K562 (cell line): ENCODE measurements around the gene SLCO3A1. TPM values are rescaled to one million over a fixed set of nuclear protein-coding genes. Genes with fewer than 3 reads are reported as not detected.

Source experiments
- ATAC-seq: fragments of 200-7000 bp; cut with Tn5 transposase; 3 replicates; pipeline ENCODE4 v1.9.1; 2020; ENCODE audit warnings: moderate library complexity
- BruUV-seq: library from RNA; stranded (reverse); fragments of 400-500 nt; replicated peaks from 2 replicates; lab custom pipeline; 2021; lab: Mats Ljungman, UMichigan
- CTCF ChIA-PET: fragments of 300-600 bp; formaldehyde crosslinking; extraction: SDS; loops from one replicate; lab custom pipeline; 2021; ENCODE audit warnings: low intra/inter-chr PET ratio; lab: Yijun Ruan, JAX
- POLR2A ChIA-PET: fragments of 300-600, 350-650 bp; sonication (Branson Sonifier 250); formaldehyde crosslinking; extraction: SDS; loops from one replicate; lab custom pipeline; 2021; ENCODE audit warnings: antibody characterized with exemption, inconsistent platforms; lab: Yijun Ruan, JAX
- DNase-seq, 4 experiments: peaks; one replicate each; pipeline versions ENCODE4 v3.0.0 to v3.0.0-alpha.2; 2011 to 2018; ENCODE audit warnings: low spot score in 3 of 4, mixed read lengths in 3 of 4; ENCODE audit errors: extremely low read depth in 1 of 4
- FAIRE-seq: peaks from 2 replicates; lab custom pipeline; 2011; peaks lifted over from hg19 to GRCh38; lab: Jason Lieb, UNC
- H2AFZ ChIP-seq: 2 replicates; pipeline ENCODE4 v1.6.0; 2011; ENCODE audit warnings: low read depth, low read length, control low read depth, inconsistent platforms
- H3K27ac ChIP-seq: fragments of 200-600 bp; 3 replicates; pipeline ENCODE4 v1.8.0; 2011; ENCODE audit warnings: low read depth, mild to moderate bottlenecking, control low read depth, inconsistent platforms, low read length, moderate library complexity, mixed read lengths; ENCODE audit errors: extremely low read depth
- H3K27me3 ChIP-seq, 2 experiments: fragments of 300-600 bp in 1 of 2; 2 replicates in 1 of 2; 3 replicates in 1 of 2; pipeline versions ENCODE4 v1.6.0 to v1.8.0; 2011; ENCODE audit warnings: inconsistent platforms in 2 of 2, low read length in 2 of 2, mild to moderate bottlenecking in 1 of 2, mixed read lengths in 1 of 2, moderate library complexity in 1 of 2; ENCODE audit not compliant: control insufficient read depth in 2 of 2, insufficient read depth in 2 of 2
- H3K36me3 ChIP-seq: fragments of 300-600 bp; 3 replicates; pipeline ENCODE4 v1.8.0; 2011; ENCODE audit warnings: mild to moderate bottlenecking, low read length, inconsistent platforms; ENCODE audit not compliant: control insufficient read depth, insufficient read depth
- H3K4me1 ChIP-seq, 2 experiments: fragments of 200-600 bp in 1 of 2; replicated peaks in 1 of 2; 2 replicates in 1 of 2; 3 replicates in 1 of 2; pipeline versions ENCODE4 v1.5.1 to v1.8.0; 2011; ENCODE audit warnings: inconsistent platforms in 2 of 2, low read length in 2 of 2, mild to moderate bottlenecking in 1 of 2, mixed read lengths in 1 of 2, moderate library complexity in 1 of 2; ENCODE audit not compliant: control insufficient read depth in 2 of 2, insufficient read depth in 2 of 2
- H3K4me2 ChIP-seq: 2 replicates; pipeline ENCODE4 v1.6.1; 2011; ENCODE audit warnings: low read length, control low read depth, inconsistent platforms, mixed read lengths; ENCODE audit not compliant: insufficient read depth
- H3K4me3 ChIP-seq: fragments of 200-600 bp; sonication (generic), shearing (Covaris generic); 2 replicates; pipeline ENCODE4 v1.5.1; 2016; ENCODE audit warnings: control low read depth, inconsistent platforms
- H3K79me2 ChIP-seq: fragments of 200-600 bp; 3 replicates; pipeline ENCODE4 v1.8.0; 2011; ENCODE audit warnings: low read length, inconsistent platforms; ENCODE audit not compliant: control insufficient read depth, insufficient read depth
- H3K9ac ChIP-seq, 2 experiments: 2 replicates each; pipeline versions ENCODE4 v1.6.0 to v1.6.1; 2011; ENCODE audit warnings: low read depth in 2 of 2, low read length in 2 of 2, control low read depth in 1 of 2, inconsistent platforms in 1 of 2, mild to moderate bottlenecking in 1 of 2, mixed read lengths in 1 of 2; ENCODE audit not compliant: insufficient read depth in 1 of 2
- H3K9me1 ChIP-seq: one replicate; pipeline ENCODE4 v1.6.0; 2011; ENCODE audit warnings: inconsistent platforms, mild to moderate bottlenecking, low read length, moderate library complexity; ENCODE audit not compliant: control insufficient read depth, insufficient read depth
- H3K9me3 ChIP-seq: replicated peaks from 2 replicates; pipeline ENCODE4 v1.5.1; 2011; ENCODE audit warnings: low read depth, low read length, inconsistent platforms; ENCODE audit not compliant: control insufficient read depth, insufficient read depth
- H4K20me1 ChIP-seq: replicated peaks from 2 replicates; pipeline ENCODE4 v1.6.1; 2011; ENCODE audit warnings: low read length, inconsistent platforms, mixed read lengths; ENCODE audit not compliant: control insufficient read depth, insufficient read depth
- ATF7 ChIP-seq: fragments of 450-650 bp; IDR thresholded peaks from 2 replicates; pipeline ENCODE4 v1.7.1; 2014; ENCODE audit warnings: mild to moderate bottlenecking, moderate library complexity
- CLOCK ChIP-seq: fragments of 250-450 bp; sonication (Bioruptor Pico); IDR thresholded peaks from 2 replicates; pipeline ENCODE4 v1.4.0; 2020; ENCODE audit warnings: mild to moderate bottlenecking, moderate library complexity, borderline replicate concordance
- DEAF1 ChIP-seq: fragments of 450-650 bp; formaldehyde crosslinking; IDR thresholded peaks from 2 replicates; pipeline ENCODE4 v1.4.0; 2020; ENCODE audit warnings: mild to moderate bottlenecking, moderate library complexity
- HMG20B ChIP-seq: fragments of 250-450 bp; sonication (Bioruptor Pico); IDR thresholded peaks from 2 replicates; pipeline ENCODE4 v1.5.0; 2021; ENCODE audit warnings: mild to moderate bottlenecking
- KDM4B ChIP-seq, 2 experiments: fragments of 450-650 bp in 1 of 2; sonication (generic) in 1 of 2; IDR thresholded peaks; 2 replicates each; pipeline ENCODE4 v1.6.1; 2016 to 2017; ENCODE audit warnings: borderline replicate concordance in 2 of 2, antibody characterized with exemption in 1 of 2, low read depth in 1 of 2, mild to moderate bottlenecking in 1 of 2
- PHF8 ChIP-seq: fragments of 200-600 bp; sonication (generic); IDR thresholded peaks from 2 replicates; pipeline ENCODE4 v1.6.1; 2012; ENCODE audit warnings: mixed run types, mild to moderate bottlenecking, inconsistent platforms, low read length, moderate library complexity, borderline replicate concordance
- POLR3A ChIP-seq: IDR thresholded peaks from 2 replicates; pipeline ENCODE4 v1.6.1; 2011; ENCODE audit warnings: borderline replicate concordance, mild to moderate bottlenecking, moderate library complexity; ENCODE audit not compliant: insufficient read length, insufficient read depth; ENCODE audit errors: extremely low read depth
- SFPQ ChIP-seq: fragments of 200-400 bp; formaldehyde crosslinking; IDR thresholded peaks from 2 replicates; pipeline ENCODE4 v1.6.1; 2017; ENCODE audit warnings: mild to moderate bottlenecking, low read depth, low read length, moderate library complexity
- TCF15 ChIP-seq: fragments of 250-450 bp; sonication (Bioruptor Pico); IDR thresholded peaks from 2 replicates; pipeline ENCODE4 v1.8.0; 2022; ENCODE audit warnings: moderate library complexity, mild to moderate bottlenecking, inconsistent platforms
- U2AF1 ChIP-seq: fragments of 200-400 bp; formaldehyde crosslinking; optimal IDR thresholded peaks from 2 replicates; pipeline ENCODE3; 2017; ENCODE audit warnings: mild to moderate bottlenecking, low read depth, low read length, moderate library complexity
- ZKSCAN3 ChIP-seq: fragments of 250-450 bp; sonication (Bioruptor Pico); IDR thresholded peaks from 2 replicates; pipeline ENCODE4 v1.4.0; 2020
- ZNF431 ChIP-seq: sonication (generic); formaldehyde crosslinking; IDR thresholded peaks from 2 replicates; pipeline ENCODE4 v1.8.0; 2022; ENCODE audit warnings: mild to moderate bottlenecking, missing genetic modification reagents
- ZNF561 ChIP-seq: fragments of 450-650 bp; formaldehyde crosslinking; conservative IDR thresholded peaks from 2 replicates; pipeline ENCODE4 v1.4.0; 2020; ENCODE audit warnings: mild to moderate bottlenecking, moderate library complexity
- ZNF780A ChIP-seq: fragments of 250-450 bp; sonication (Bioruptor Pico); IDR thresholded peaks from 2 replicates; pipeline ENCODE4 v1.5.0; 2021; ENCODE audit warnings: mild to moderate bottlenecking
- WGBS: fragments of 100-300 bp; shearing (Covaris generic); methylation state at CpG from one replicate; pipeline ENCODE4 v1.1.6; 2016; ENCODE audit warnings: low coverage, mixed read lengths; ENCODE audit not compliant: insufficient coverage; ENCODE audit errors: missing lambda C conversion rate; 5-methylcytosine and 5-hydroxymethylcytosine counted together
- in situ Hi-C: fragments of 300-500 bp; cut with MboI; formaldehyde crosslinking; loops from 4 replicates; pipeline ENCODE4 v1.15.0; 2018; ENCODE audit warnings: inconsistent platforms, mixed read lengths
- intact Hi-C: fragments of 100-400 bp; cut with micrococcal nuclease; formaldehyde crosslinking; loops from 2 replicates; pipeline ENCODE4 v1.14.2; 2022
- polyA plus RNA-seq, 8 experiments: library from polyadenylated mRNA; depleted of rRNA in 4 of 8; stranded (reverse) in 5 of 8; unstranded in 3 of 8; fragments of >200 nt; fragmentation: Nextera tagmentation in 2 of 8; fragmentation: Illumina TruSeq in 1 of 8; extraction: Ambion mirVana in 2 of 8; extraction: Trizol in 1 of 8; gene quantifications; 2 replicates each; pipeline versions ENCODE4 v1.2.1 to v1.2.3, GENCODE V29; 2011 to 2014; ENCODE audit warnings: inconsistent platforms in 1 of 8, missing spikeins in 1 of 8
- total RNA-seq, 7 experiments: library from RNA; depleted of rRNA in 6 of 7; stranded (reverse); fragments of >200 nt in 6 of 7; fragmentation: Illumina TruSeq in 2 of 7; extraction: Trizol in 2 of 7; gene quantifications; 2 replicates each; pipeline versions ENCODE4 v1.2.1 to v1.2.3, GENCODE V29; 2011 to 2021; ENCODE audit warnings: low replicate concordance in 1 of 7

Gene SLCO3A1
- total and polyA plus RNA-seq, 9 of the 15 experiments (the other 6 are each of a cell fraction or from before 2014, with no cell fraction given) = 0.01 to 0.84 (median 0.06) TPM; not detected in 3

GRCh38 chr15:91941871-91942658 lies 88.6 kb downstream of the SLCO3A1 start:
- Histone ChIP-seq H3K36me3 (no peaks in the 10 kb centered on the region), H3K27me3 (peaks cover 5 to 14% of the 10 kb centered on the region in 2 experiments; a peak in 4 of 5 replicates), H3K4me1 (peaks cover 0 to 6% of the 10 kb centered on the region in 2 experiments; a peak in 3 of 5 replicates), H3K4me3 (no peak overlapping the region), H3K27ac (no peak overlapping the region), H3K9ac (no peak overlapping the region), H4K20me1 (0 out of 2 replicates have a peak, but pooled peaks cover 4% of the 10 kb centered on the region), H3K9me3 (no peaks in the 10 kb centered on the region), H2AFZ (no peak overlapping the region), H3K4me2 (no peak overlapping the region), H3K79me2 (no peaks in the 10 kb centered on the region), H3K9me1 (no peaks in the 10 kb centered on the region)
- 0% methylated on average over 9 of the region's 9 CpGs for WGBS
- TF ChIP-seq ZNF561 (CRISPR knock-in tag) = no peak
- no peak for TF ChIP-seq KDM4B (IDR thresholded peaks at IDR 0.05; ENCODE audit: borderline replicate concordance in 2 of 2, low read depth in 1 of 2)
- no peak for TF ChIP-seq SFPQ
- no peak for TF ChIP-seq ZKSCAN3 (CRISPR knock-in tag)
- TF ChIP-seq ATF7 = no peak
- no peak for TF ChIP-seq U2AF1
- no peak for TF ChIP-seq HMG20B (CRISPR knock-in tag)
- no peak for TF ChIP-seq CLOCK (CRISPR knock-in tag)
- no peak for TF ChIP-seq ZNF780A (CRISPR knock-in tag)
- no peak for TF ChIP-seq PHF8
- TF ChIP-seq POLR3A = no peak
- no peak for TF ChIP-seq TCF15 (CRISPR knock-in tag)
- no peak for TF ChIP-seq ZNF431 (CRISPR knock-in tag)
- TF ChIP-seq DEAF1 (CRISPR knock-in tag) = no peak
- BruUV-seq = no TSS peak
- POLR2A ChIA-PET = no interaction called here
- DNase-seq = no peak
- in situ Hi-C loops = no loop called here
- no peak for FAIRE-seq
- ATAC-seq = no peak
- intact Hi-C loops = no loop called here
- CTCF ChIA-PET = no interaction called here
